DOHH2 (cell line): ENCODE results near the gene FAM136A.

Experiments used
- H3F3A ChIP-seq: fragments of 200-600 bp; sonication (generic), shearing (Covaris generic); 2 replicates; pipeline ENCODE4 v1.6.0; 2016; ENCODE audit warnings: antibody characterized with exemption, mild to moderate bottlenecking; ENCODE audit not compliant: control insufficient read depth, insufficient read depth
- H3K27ac ChIP-seq: fragments of 200-600 bp; sonication (generic); 2 replicates; pipeline ENCODE4 v1.5.1; 2014; ENCODE audit warnings: low read depth, mild to moderate bottlenecking, low read length, moderate library complexity
- H3K27me3 ChIP-seq: fragments of 200-600 bp; sonication (generic); 2 replicates; pipeline ENCODE4 v1.6.1; 2014; ENCODE audit warnings: mild to moderate bottlenecking, low read length, mixed read lengths; ENCODE audit not compliant: control insufficient read depth
- H3K36me3 ChIP-seq: fragments of 200-600 bp; sonication (generic); 2 replicates; pipeline ENCODE4 v1.6.1; 2014; ENCODE audit warnings: mild to moderate bottlenecking, low read length, moderate library complexity, mixed read lengths; ENCODE audit not compliant: control insufficient read depth
- H3K4me1 ChIP-seq: fragments of 200-600 bp; sonication (generic); 2 replicates; pipeline ENCODE4 v1.6.1; 2014; ENCODE audit warnings: mild to moderate bottlenecking, low read length, mixed read lengths; ENCODE audit not compliant: control insufficient read depth
- H3K4me2 ChIP-seq: fragments of 200-600 bp; sonication (generic); 2 replicates; pipeline ENCODE4 v1.6.0; 2014; ENCODE audit warnings: mild to moderate bottlenecking, low read length, moderate library complexity
- H3K4me3 ChIP-seq: fragments of 200-600 bp; sonication (generic); 2 replicates; pipeline ENCODE4 v1.5.1; 2014; ENCODE audit warnings: mild to moderate bottlenecking, low read length, mixed read lengths
- H3K79me2 ChIP-seq: fragments of 200-600 bp; sonication (generic); 2 replicates; pipeline ENCODE4 v1.6.1; 2014; ENCODE audit warnings: mild to moderate bottlenecking, low read length, mixed read lengths; ENCODE audit not compliant: control insufficient read depth
- H3K9me2 ChIP-seq: fragments of 200-600 bp; sonication (generic); replicated peaks from 2 replicates; pipeline ENCODE4 v1.6.1; 2014; ENCODE audit warnings: mild to moderate bottlenecking, low read length, mixed read lengths; ENCODE audit not compliant: control insufficient read depth
- H3K9me3 ChIP-seq: fragments of 200-600 bp; sonication (generic); 2 replicates; pipeline ENCODE4 v1.6.1; 2014; ENCODE audit warnings: antibody characterized with exemption, low read length, mixed read lengths; ENCODE audit not compliant: control insufficient read depth, insufficient read depth
- H4K20me1 ChIP-seq: fragments of 200-600 bp; sonication (generic); 2 replicates; pipeline ENCODE4 v1.6.0; 2014; ENCODE audit warnings: low read depth, mild to moderate bottlenecking, antibody characterized with exemption, low read length, moderate library complexity; ENCODE audit not compliant: control insufficient read depth, insufficient read depth
- CTCF ChIP-seq: fragments of 200-600 bp; sonication (generic); IDR thresholded peaks from one replicate; pipeline ENCODE4 v1.5.1; 2014; ENCODE audit warnings: antibody characterized with exemption, mild to moderate bottlenecking, low read depth, low read length; ENCODE audit not compliant: poor library complexity, severe bottlenecking
- EZH2phosphoT487 ChIP-seq: fragments of 200-600 bp; sonication (generic); IDR thresholded peaks from 2 replicates; pipeline ENCODE4 v1.6.1; 2017; ENCODE audit warnings: borderline replicate concordance, mild to moderate bottlenecking, antibody characterized with exemption, low read length, moderate library complexity, mixed read lengths

Gene FAM136A

DNA sequence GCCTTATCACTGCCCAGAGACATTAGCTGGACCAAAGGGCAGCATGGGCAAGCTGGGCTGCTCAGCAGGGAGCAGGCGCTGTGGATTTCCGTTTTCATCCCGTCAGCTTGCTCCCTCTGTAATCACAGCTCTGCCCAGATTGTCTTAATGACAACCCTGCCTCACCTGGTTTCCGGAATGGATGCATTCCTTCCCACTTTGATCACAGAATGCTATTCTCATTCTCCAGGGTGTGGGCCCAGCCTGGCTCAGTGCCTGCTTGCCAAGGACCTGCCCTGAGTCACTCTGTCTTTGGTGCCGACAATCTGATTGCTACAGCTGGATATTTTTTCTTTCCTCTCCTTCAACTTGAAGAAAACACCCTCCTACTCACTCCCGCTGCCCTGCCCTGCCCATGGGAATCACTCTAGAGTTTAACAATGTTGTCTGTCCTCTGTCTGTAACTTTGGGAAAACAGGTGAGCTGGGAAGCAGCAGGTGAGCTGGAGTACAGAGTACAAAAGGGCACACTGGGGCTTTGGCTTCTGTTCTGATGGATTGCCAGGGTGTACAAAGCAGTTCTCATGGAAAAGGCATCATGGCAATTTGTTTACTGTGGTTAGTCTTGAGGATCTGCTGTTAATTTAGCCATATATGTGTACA, 27.2 kb upstream of the FAM136A start:
- TF ChIP-seq CTCF (no peak), EZH2phosphoT487 (no peak)
- Histone ChIP-seq H3K27ac (no peak overlapping the region), H3K79me2 (no peaks in the 10 kb centered on the region), H3K9me2 (no peaks in the 10 kb centered on the region), H3K4me1 (no peaks in the 10 kb centered on the region), H3K27me3 (peaks cover 5% of the 10 kb centered on the region; the same call in 1 of the 2 replicates), H3K9me3 (no peaks in the 10 kb centered on the region), H3K4me3 (no peak overlapping the region), H3F3A (no peaks in the 10 kb centered on the region), H4K20me1 (no peaks in the 10 kb centered on the region), H3K36me3 (no peaks in the 10 kb centered on the region), H3K4me2 (no peak overlapping the region)

GRCh38 chr2:70325875-70326274, 24.0 kb upstream of the FAM136A start:
- TF ChIP-seq CTCF: no peak
- TF ChIP-seq EZH2phosphoT487: no peak
- H3F3A ChIP-seq: no peaks in the 10 kb centered on the region

GRCh38 chr2:70322518-70322917, 20.7 kb upstream of the FAM136A start:
- no peak overlapping the region for H3K4me2 ChIP-seq
- no peaks in the 10 kb centered on the region for H3K9me2 ChIP-seq
- H3K79me2 ChIP-seq: no peaks in the 10 kb centered on the region
- no peaks in the 10 kb centered on the region for H3K36me3 ChIP-seq
- H3K4me3 ChIP-seq: no peak overlapping the region
- H3K4me1 ChIP-seq: no peaks in the 10 kb centered on the region
- H3K27ac ChIP-seq: no peak overlapping the region
- no peaks in the 10 kb centered on the region for H3K9me3 ChIP-seq
- no peaks in the 10 kb centered on the region for H3F3A ChIP-seq
- H3K27me3 ChIP-seq: peaks cover 28% of the 10 kb centered on the region
- TF ChIP-seq CTCF (no peak), EZH2phosphoT487 (no peak)
- H4K20me1 ChIP-seq: no peaks in the 10 kb centered on the region

More at GRCh38 chr2:70325875-70326274, 24.0 kb upstream of the FAM136A start:
- Histone ChIP-seq H3K4me3 (no peak overlapping the region), H3K9me3 (no peaks in the 10 kb centered on the region), H3K4me1 (no peaks in the 10 kb centered on the region), H3K36me3 (no peaks in the 10 kb centered on the region), H3K4me2 (no peak overlapping the region), H3K79me2 (no peaks in the 10 kb centered on the region), H3K9me2 (no peaks in the 10 kb centered on the region), H3K27me3 (peaks cover 17% of the 10 kb centered on the region), H3K27ac (no peak overlapping the region), H4K20me1 (no peaks in the 10 kb centered on the region)
